GM13977 (cell line): Measurements from ENCODE around the gene CDC37L1.
A peak's percentile ranks its signal among the peaks of the same experiment; 100 is the strongest.
"Not testable (repeated sequence)": the region's sequence is repeated elsewhere in the genome, so short reads cannot be mapped to it uniquely, and the experiment has no call there.

ENCODE experiments used
- DNase-seq: peaks from one replicate; pipeline ENCODE4 v3.0.0; 2012; ENCODE audit warnings: low spot score
- in situ Hi-C: fragments of 300-500 bp; cut with MboI; formaldehyde crosslinking; loops from one replicate; pipeline ENCODE4 v1.12.0; 2022; ENCODE audit warnings: low sequenced_read_pairs, low pct_unique_long_range_greater_than_20kb, mixed read lengths, inconsistent platforms; ENCODE audit not compliant: unreplicated experiment
- TF ChIP-seq, protein P1 (sequence below): IDR thresholded peaks from 2 replicates; pipeline ENCODE4 v1.5.1; 2012; ENCODE audit warnings: mild to moderate bottlenecking, control low read depth; ENCODE audit not compliant: insufficient read depth; ENCODE audit errors: extremely low read depth, missing control alignments

CDC37L1 gene

DNA sequence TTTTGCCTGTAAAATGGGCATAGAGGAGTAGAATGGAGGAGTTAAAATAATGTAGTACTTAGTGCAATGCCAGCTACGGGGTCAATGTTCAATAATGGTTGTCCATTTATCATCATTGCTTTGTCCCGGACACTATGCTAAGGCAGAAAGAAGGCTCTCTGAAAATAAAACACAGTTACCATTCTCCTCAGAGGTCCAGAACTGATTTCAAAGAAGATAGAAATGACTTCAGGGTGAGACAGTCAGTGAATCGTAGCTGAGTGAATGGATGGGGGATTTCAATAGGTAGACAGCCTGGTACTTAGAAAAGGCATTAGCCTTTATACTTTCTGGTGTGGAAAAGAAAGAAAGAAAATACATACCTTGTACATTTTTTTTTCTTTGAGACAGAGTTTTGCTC lies 62.9 kb downstream of the CDC37L1 start:
- in situ Hi-C loops = loop anchor here (10.0 kb wide), 1 partner anchor 137 kb away; no protein-coding TSS in a partner anchor
- TF ChIP-seq, protein P1, sequence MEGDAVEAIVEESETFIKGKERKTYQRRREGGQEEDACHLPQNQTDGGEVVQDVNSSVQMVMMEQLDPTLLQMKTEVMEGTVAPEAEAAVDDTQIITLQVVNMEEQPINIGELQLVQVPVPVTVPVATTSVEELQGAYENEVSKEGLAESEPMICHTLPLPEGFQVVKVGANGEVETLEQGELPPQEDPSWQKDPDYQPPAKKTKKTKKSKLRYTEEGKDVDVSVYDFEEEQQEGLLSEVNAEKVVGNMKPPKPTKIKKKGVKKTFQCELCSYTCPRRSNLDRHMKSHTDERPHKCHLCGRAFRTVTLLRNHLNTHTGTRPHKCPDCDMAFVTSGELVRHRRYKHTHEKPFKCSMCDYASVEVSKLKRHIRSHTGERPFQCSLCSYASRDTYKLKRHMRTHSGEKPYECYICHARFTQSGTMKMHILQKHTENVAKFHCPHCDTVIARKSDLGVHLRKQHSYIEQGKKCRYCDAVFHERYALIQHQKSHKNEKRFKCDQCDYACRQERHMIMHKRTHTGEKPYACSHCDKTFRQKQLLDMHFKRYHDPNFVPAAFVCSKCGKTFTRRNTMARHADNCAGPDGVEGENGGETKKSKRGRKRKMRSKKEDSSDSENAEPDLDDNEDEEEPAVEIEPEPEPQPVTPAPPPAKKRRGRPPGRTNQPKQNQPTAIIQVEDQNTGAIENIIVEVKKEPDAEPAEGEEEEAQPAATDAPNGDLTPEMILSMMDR = no peak
- DNase-seq = peak; percentile 34

DNA sequence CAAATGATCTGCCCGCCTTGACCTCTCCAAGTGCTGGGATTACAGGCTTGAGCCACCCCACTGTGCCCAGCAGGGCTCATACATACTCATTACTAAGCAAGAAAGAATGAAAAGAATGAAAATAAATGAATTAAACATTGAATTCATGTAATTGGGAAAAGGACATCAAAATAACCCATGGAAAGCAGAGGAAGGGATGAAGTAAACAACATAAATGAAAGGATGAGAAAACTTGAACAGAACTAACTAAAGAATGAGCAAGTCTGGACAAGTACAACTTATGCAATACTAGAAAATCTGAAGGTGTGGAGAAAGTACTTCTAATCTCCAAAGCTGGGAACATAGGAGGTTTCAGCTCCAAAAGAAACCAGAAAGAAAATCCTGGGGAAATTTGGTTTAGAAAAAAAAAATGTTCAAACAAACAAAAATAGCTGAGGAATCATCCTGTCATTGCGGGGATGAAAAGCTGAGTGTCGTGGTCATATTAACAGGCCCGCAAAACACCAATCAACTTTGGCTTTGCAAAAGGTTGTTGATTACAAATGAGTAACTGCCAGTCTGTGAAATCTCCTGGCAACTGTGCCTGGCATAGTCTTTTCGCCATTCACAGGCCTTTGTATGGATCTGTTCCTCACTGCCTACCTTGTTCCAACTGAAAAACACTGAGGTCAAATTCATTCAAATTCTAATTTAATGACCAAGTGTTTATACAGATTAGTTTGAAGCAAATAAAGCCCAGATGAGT lies 63.9 kb downstream of the CDC37L1 start:
- TF ChIP-seq, protein P1 = no peak
- in situ Hi-C loops = loop anchor here (10.0 kb wide), 1 partner anchor 139 kb away; no protein-coding TSS in a partner anchor
- no peak for DNase-seq

DNA sequence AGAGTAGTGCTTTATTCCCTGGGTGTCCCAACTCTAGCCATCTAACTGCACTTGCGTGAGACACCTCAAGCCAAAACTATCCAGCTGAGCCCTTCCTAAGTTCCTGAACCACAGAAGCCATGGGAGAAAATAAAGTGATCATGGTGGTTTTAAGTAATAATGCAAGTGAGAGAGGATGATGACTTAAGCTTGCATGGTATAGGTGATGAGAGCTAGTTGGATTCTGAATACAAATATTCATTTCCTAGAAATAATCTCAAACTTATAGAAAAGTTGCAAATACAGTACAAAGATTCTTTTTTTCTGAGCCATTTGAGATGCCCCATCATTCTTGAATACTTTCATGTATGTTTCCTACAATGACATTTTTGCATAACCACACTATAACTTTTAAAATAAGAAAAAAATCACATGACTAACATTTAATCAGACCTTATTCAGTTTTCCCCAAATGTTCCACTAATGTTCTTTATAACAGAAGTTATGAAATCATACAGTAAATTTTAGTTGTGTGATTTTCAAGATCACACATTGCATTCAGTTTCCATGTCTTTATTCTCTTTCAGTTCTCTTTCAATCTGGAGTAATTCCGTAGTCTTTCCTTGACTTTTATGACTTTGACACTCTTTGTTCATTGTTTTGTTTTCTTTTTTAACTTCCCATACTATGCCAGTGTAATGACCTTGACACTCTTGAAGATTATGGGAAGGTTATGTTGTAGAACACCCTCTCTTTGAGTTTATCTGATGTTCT lies 67.1 kb downstream of the CDC37L1 start:
- no peak for DNase-seq
- in situ Hi-C loops = loop anchor here (10.0 kb wide), 1 partner anchor 142 kb away; no protein-coding TSS in a partner anchor
- TF ChIP-seq, protein P1 = no peak

DNA sequence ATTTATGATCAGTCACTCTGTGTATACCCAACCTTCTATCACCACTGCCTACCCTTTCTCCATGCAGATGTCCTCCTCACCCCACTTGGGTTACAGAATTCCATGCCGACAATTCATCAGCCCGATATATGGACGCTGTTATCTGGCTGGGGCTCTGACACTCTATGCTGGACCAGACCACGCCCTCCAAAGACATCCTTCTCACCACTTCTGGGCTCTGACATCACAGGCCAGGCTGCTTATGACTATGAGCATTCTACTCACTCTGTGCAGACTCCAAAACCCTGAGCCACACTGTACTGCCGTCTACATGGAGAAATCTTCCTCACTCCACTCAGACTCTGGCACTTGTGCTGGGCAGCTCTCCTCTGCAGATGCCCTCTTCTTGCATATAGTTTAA lies 69.2 kb downstream of the CDC37L1 start:
- no peak for DNase-seq
- TF ChIP-seq, protein P1 = no peak
- in situ Hi-C loops = loop anchor here (10.0 kb wide), 1 partner anchor 144 kb away; no protein-coding TSS in a partner anchor

DNA sequence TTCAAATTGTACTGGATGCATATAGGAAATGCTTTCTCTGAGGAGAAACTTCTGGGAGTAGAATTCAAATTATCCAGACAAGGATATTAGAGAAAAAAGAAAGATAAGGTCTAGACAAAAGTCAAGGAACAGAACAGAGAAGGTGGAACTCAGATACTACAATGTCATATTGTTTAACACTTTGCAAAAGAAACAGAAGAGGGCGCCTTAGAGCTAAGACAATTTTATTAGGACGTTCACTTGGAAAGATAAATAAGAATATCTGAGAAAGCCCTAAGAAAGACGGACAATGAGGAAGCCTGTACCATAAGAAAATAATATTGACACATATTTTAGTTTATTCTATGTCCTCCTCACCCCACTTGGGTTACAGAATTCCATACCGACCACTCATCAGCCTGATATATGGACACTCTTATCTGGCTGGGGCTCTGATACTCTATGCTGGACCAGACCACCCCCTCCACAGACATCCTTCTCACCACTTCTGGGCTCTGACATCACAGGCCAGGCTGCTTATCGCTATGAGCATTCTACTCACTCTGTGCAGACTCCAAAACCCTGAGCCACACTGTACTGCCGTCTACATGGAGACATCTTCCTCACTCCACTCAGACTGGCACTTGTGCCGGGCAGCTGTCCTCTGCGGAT lies 70.8 kb downstream of the CDC37L1 start:
- peak; percentile 40 for DNase-seq

DNA sequence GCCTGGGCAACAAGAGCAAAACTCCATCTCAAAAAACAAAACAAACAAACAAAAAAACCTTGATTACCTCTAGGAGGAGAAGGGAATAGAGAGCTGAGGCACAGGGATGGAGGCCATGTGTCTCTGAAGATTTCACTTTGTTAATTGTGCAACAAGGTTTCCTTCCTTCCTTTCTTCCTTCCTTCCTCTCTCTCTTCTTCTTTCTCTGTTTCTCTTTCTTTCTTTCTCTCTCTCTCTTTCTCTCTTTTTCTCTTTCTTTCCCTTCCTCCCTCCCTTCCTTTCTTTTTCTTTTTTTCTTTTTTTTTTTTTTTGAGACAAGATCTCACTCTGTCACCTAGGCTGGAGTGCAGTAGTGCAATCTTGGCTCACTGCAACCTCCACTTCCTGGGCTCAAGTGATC lies 75.2 kb downstream of the CDC37L1 start:
- in situ Hi-C loops = loop anchor here (10.0 kb wide), 3 partner anchors 230 to 850 kb away; partner anchors contain the start of gene JAK2
- DNase-seq = not testable (repeated sequence)

More for the DNA sequence above, 70.8 kb downstream of the CDC37L1 start:
- TF ChIP-seq, protein P1 = peak; percentile 64
- in situ Hi-C loops = loop anchor here (10.0 kb wide), 3 partner anchors 235 to 855 kb away; partner anchors contain the start of gene JAK2
